GM12891 (cell line): ENCODE results near the gene LENG1.

ENCODE experiments used
- PAX5 ChIP-seq: IDR thresholded peaks from 2 replicates; pipeline ENCODE4 v1.6.1; 2011; ENCODE audit warnings: low read length, moderate library complexity, mild to moderate bottlenecking; ENCODE audit not compliant: insufficient read depth, severe bottlenecking
- POLR2A ChIP-seq: IDR thresholded peaks from 2 replicates; pipeline ENCODE4 v1.6.1; 2011; ENCODE audit warnings: low read depth, low read length, control low read depth
- POLR2AphosphoS5 ChIP-seq: IDR thresholded peaks from 2 replicates; pipeline ENCODE4 v1.6.1; 2011; ENCODE audit warnings: low read depth, low read length, control low read depth
- TAF1 ChIP-seq: IDR thresholded peaks from 2 replicates; pipeline ENCODE4 v1.6.1; 2011; ENCODE audit warnings: low read depth, low read length, control low read depth

DNA sequence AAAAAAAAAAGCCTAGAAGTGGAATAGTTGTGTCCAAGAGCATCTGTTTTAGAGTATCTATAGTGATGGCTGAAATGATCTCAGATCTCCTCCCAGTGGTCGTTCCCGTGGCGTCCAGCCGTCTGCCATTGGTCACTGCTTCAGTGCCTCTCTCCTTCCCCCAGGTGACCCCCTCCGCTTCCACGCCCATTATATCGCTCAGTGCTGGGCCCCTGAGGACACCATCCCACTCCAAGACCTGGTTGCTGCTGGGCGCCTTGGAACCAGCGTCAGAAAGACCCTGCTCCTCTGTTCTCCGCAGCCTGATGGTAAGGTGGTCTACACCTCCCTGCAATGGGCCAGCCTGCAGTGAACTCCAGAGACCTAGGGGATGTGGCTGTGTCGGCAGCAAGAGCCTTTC is 33.5 kb upstream of the LENG1 start:
- TF ChIP-seq POLR2A (no peak), POLR2AphosphoS5 (no peak), PAX5 (no peak), TAF1 (no peak)
